DMS153 treated with DMSO at 0.1 percent for 48 hours (cell line): ENCODE results near the gene LRRC4C.

Experiments used
- DNase-seq: peaks from one replicate; lab custom pipeline; 2025; ENCODE audit not compliant: unreplicated experiment; lab: John Stamatoyannopoulos, UW

The LRRC4C gene

GRCh38 chr11:40132912-40133311 is 1326.5 kb downstream of the LRRC4C start:
- no peak for DNase-seq

GRCh38 chr11:40130427-40130826 is 1329.0 kb downstream of the LRRC4C start:
- DNase-seq: no peak

GRCh38 chr11:40129266-40129665 is 1330.2 kb downstream of the LRRC4C start:
- no peak for DNase-seq

GRCh38 chr11:40125054-40125453 is 1334.4 kb downstream of the LRRC4C start:
- no peak for DNase-seq

- DNase-seq: no peak
Measured at GRCh38 chr11:40119661-40120060, 1339.8 kb downstream of the LRRC4C start.

- no peak for DNase-seq
Measured at GRCh38 chr11:40118780-40119179, 1340.7 kb downstream of the LRRC4C start.

- no peak for DNase-seq
Measured at GRCh38 chr11:40118026-40118425, 1341.4 kb downstream of the LRRC4C start.

- no peak for DNase-seq
Measured at GRCh38 chr11:40104941-40105550, 1354.4 kb downstream of the LRRC4C start.

- DNase-seq: no peak
Measured at GRCh38 chr11:40100781-40101180, 1358.7 kb downstream of the LRRC4C start.

- no peak for DNase-seq
Measured at GRCh38 chr11:40100162-40100553, 1359.3 kb downstream of the LRRC4C start.

- no peak for DNase-seq
Measured at GRCh38 chr11:40099426-40100161, 1359.9 kb downstream of the LRRC4C start.

- DNase-seq: no peak
Measured at GRCh38 chr11:40095446-40095845, 1364.0 kb downstream of the LRRC4C start.

GRCh38 chr11:40094954-40095353 is 1364.5 kb downstream of the LRRC4C start:
- no peak for DNase-seq

- no peak for DNase-seq
Measured at GRCh38 chr11:40080434-40080833, 1379.0 kb downstream of the LRRC4C start.
